Testis (tissue), 3 donors: Measurements from ENCODE around the gene GABRB2. TPM values are rescaled to one million over a fixed set of nuclear protein-coding genes. Genes with fewer than 3 reads are reported as not detected.
A peak's percentile ranks its signal among the peaks of the same experiment; 100 is the strongest.

Experiments used
- DNase-seq: peaks from one replicate; pipeline ENCODE4 v3.0.0-alpha.2; 2019
- H3K27ac ChIP-seq, 2 donors: fragments of 200-600 bp; sonication (generic); one replicate each; pipeline ENCODE4 v1.5.1; 2019
- H3K27me3 ChIP-seq: fragments of 200-600 bp; sonication (generic); one replicate; pipeline ENCODE4 v1.5.1; 2019
- H3K36me3 ChIP-seq: fragments of 200-600 bp; sonication (generic); one replicate; pipeline ENCODE4 v1.5.1; 2017; ENCODE audit warnings: low read depth; ENCODE audit errors: missing control alignments
- H3K4me1 ChIP-seq: fragments of 200-600 bp; sonication (generic); one replicate; pipeline ENCODE4 v1.5.1; 2019
- H3K4me3 ChIP-seq, 2 donors: fragments of 200-600 bp; sonication (generic); one replicate each; pipeline ENCODE4 v1.5.1; 2017 to 2019
- H3K9me3 ChIP-seq: fragments of 200-600 bp; sonication (generic); one replicate; pipeline ENCODE4 v1.5.1; 2017
- CTCF ChIP-seq, 3 experiments: fragments of 450-650 bp in 2 of 3; fragments of 200-600 bp in 1 of 3; sonication (generic) in 1 of 3; IDR thresholded peaks; one replicate each; pipeline ENCODE4 v1.5.1; 2016 to 2019; ENCODE audit warnings: antibody characterized with exemption in 3 of 3, mild to moderate bottlenecking in 2 of 3, moderate library complexity in 1 of 3
- POLR2A ChIP-seq: fragments of 450-650 bp; IDR thresholded peaks from one replicate; pipeline ENCODE4 v1.6.1; 2017; ENCODE audit warnings: antibody characterized with exemption, mild to moderate bottlenecking, moderate library complexity
- WGBS, 2 donors: methylation state at CpG; one replicate each; pipeline ENCODE4 v1.1.5; 2018; 5-methylcytosine and 5-hydroxymethylcytosine counted together
- intact Hi-C: fragments of 100-400 bp; cut with DNase I; formaldehyde crosslinking; loops from one replicate; pipeline ENCODE4 v1.15.1; 2023; ENCODE audit warnings: low total_unique reads
- polyA plus RNA-seq: library from polyadenylated mRNA; stranded (reverse); fragments of 350-450 nt; fragmentation: Illumina TruSeq; extraction: RNeasy Lipid Tissue Mini Kit (QIAGEN cat#74804); gene quantifications from one replicate; pipeline ENCODE4 v1.2.3, GENCODE V29; 2014; ENCODE audit warnings: low read depth, low replicate concordance; ENCODE audit not compliant: insufficient read depth
- total RNA-seq, 2 donors: library from RNA; depleted of rRNA; stranded (reverse); fragments of >200 nt; gene quantifications; one replicate each; pipeline ENCODE4 v1.2.3, GENCODE V29; 2016

The GABRB2 gene
- total and polyA plus RNA-seq, 3 donors from 2014 or later, result 1.3 to 4.7 (median 4.0) TPM

- no peaks in the 10 kb centered on the region for H3K27me3 ChIP-seq
- no peak for DNase-seq
- TF ChIP-seq CTCF (IDR thresholded peaks at IDR 0.05) (no peak), POLR2A (no peak)
- H3K4me3 ChIP-seq, result no peak overlapping the region
- no peaks in the 10 kb centered on the region for H3K36me3 ChIP-seq
- H3K4me1 ChIP-seq, result peaks cover 15% of the 10 kb centered on the region
- intact Hi-C loops, result no loop called here
- peak overlapping the region in 1 of 2 donors; percentile 18 for H3K27ac ChIP-seq
- no peaks in the 10 kb centered on the region for H3K9me3 ChIP-seq
Measured at GRCh38 chr5:161373345-161373707, 173.2 kb downstream of the GABRB2 start.

GRCh38 chr5:161372682-161373344 lies 173.7 kb downstream of the GABRB2 start:
- no peak overlapping the region for H3K27ac ChIP-seq
- WGBS, 2 donors, result 27 to 50% methylated on average over 2 of the region's 2 CpGs
- no peaks in the 10 kb centered on the region for H3K9me3 ChIP-seq
- H3K4me1 ChIP-seq, result peaks cover 15% of the 10 kb centered on the region
- intact Hi-C loops, result no loop called here
- TF ChIP-seq POLR2A (no peak), CTCF (IDR thresholded peaks at IDR 0.05) (no peak)
- H3K27me3 ChIP-seq, result no peaks in the 10 kb centered on the region
- no peaks in the 10 kb centered on the region for H3K36me3 ChIP-seq
- no peak overlapping the region for H3K4me3 ChIP-seq
- DNase-seq, result no peak

- Histone ChIP-seq H3K27ac (no peak overlapping the region), H3K4me3 (no peak overlapping the region), H3K4me1 (peaks cover 14% of the 10 kb centered on the region), H3K9me3 (no peaks in the 10 kb centered on the region), H3K36me3 (no peaks in the 10 kb centered on the region), H3K27me3 (no peaks in the 10 kb centered on the region)
- TF ChIP-seq POLR2A, result no peak
- no peak for TF ChIP-seq CTCF (IDR thresholded peaks at IDR 0.05)
- WGBS, 2 donors, result 63 to 72% methylated on average over 3 of the region's 3 CpGs
- intact Hi-C loops, result no loop called here
- no peak for DNase-seq
Measured at GRCh38 chr5:161369022-161369421, 177.5 kb downstream of the GABRB2 start.

- DNase-seq, result no peak
- H3K36me3 ChIP-seq, result no peaks in the 10 kb centered on the region
- no peaks in the 10 kb centered on the region for H3K4me1 ChIP-seq
- H3K27ac ChIP-seq, result no peak overlapping the region
- H3K9me3 ChIP-seq, result no peaks in the 10 kb centered on the region
- H3K4me3 ChIP-seq, result no peak overlapping the region
- no peak for TF ChIP-seq POLR2A
- no peak for TF ChIP-seq CTCF (IDR thresholded peaks at IDR 0.05)
- 82 to 89% methylated on average over 2 of the region's 2 CpGs for WGBS, 2 donors
- intact Hi-C loops, result no loop called here
- no peaks in the 10 kb centered on the region for H3K27me3 ChIP-seq
Measured at GRCh38 chr5:161358446-161358845, 188.1 kb downstream of the GABRB2 start.

GRCh38 chr5:161344234-161344633 lies 202.3 kb downstream of the GABRB2 start:
- 92 to 98% methylated on average over 2 of the region's 2 CpGs for WGBS, 2 donors
- Histone ChIP-seq H3K27me3 (no peaks in the 10 kb centered on the region), H3K36me3 (no peaks in the 10 kb centered on the region), H3K27ac (no peak overlapping the region), H3K9me3 (no peaks in the 10 kb centered on the region), H3K4me1 (no peaks in the 10 kb centered on the region), H3K4me3 (no peak overlapping the region)
- intact Hi-C loops, result no loop called here
- DNase-seq, result no peak
- TF ChIP-seq CTCF (IDR thresholded peaks at IDR 0.05) (no peak), POLR2A (no peak)
